ENCODE data around the gene TMEM151B.

Gene TMEM151B

GRCh38 chr6:44227148-44227793 is 43.0 kb upstream of the TMEM151B start:
- TF ChIP-seq, protein P1, sequence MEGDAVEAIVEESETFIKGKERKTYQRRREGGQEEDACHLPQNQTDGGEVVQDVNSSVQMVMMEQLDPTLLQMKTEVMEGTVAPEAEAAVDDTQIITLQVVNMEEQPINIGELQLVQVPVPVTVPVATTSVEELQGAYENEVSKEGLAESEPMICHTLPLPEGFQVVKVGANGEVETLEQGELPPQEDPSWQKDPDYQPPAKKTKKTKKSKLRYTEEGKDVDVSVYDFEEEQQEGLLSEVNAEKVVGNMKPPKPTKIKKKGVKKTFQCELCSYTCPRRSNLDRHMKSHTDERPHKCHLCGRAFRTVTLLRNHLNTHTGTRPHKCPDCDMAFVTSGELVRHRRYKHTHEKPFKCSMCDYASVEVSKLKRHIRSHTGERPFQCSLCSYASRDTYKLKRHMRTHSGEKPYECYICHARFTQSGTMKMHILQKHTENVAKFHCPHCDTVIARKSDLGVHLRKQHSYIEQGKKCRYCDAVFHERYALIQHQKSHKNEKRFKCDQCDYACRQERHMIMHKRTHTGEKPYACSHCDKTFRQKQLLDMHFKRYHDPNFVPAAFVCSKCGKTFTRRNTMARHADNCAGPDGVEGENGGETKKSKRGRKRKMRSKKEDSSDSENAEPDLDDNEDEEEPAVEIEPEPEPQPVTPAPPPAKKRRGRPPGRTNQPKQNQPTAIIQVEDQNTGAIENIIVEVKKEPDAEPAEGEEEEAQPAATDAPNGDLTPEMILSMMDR (IDR thresholded peaks at IDR 0.05; ENCODE audit: insufficient read depth, low read length, missing control alignments): no peak
- no peak for DNase-seq (ENCODE audit: low read depth, low spot score)
- no peak overlapping the region for H3K4me3 ChIP-seq (ENCODE audit: low read depth, low read length)
- CTCF ChIA-PET: interaction anchor here (0.7 to 8.2 kb wide), 5 partner anchors 9 to 128 kb away, joined by 3 to 175 read pairs (median 3); no protein-coding TSS in a partner anchor
- POLR2A ChIA-PET: interaction anchor here (1.0 kb wide), 1 partner anchor 20 kb away, joined by 3 read pairs; the partner anchor contains the start of gene HSP90AB1

GRCh38 chr6:44228031-44228430 is 42.2 kb upstream of the TMEM151B start:
- CTCF ChIA-PET: interaction anchor here (1.2 to 8.2 kb wide), 4 partner anchors 8 to 129 kb away, joined by 3 to 175 read pairs (median 4); no protein-coding TSS in a partner anchor
- no peak overlapping the region for H3K4me3 ChIP-seq (ENCODE audit: low read depth, low read length)
- TF ChIP-seq, protein P1 (IDR thresholded peaks at IDR 0.05; ENCODE audit: insufficient read depth, low read length, missing control alignments): no peak
- POLR2A ChIA-PET: interaction anchor here (1.0 kb wide), 1 partner anchor 19 kb away, joined by 3 read pairs; the partner anchor contains the start of gene HSP90AB1
- DNase-seq (ENCODE audit: low read depth, low spot score): no peak

- CTCF ChIA-PET: interaction anchor here (0.6 to 8.2 kb wide), 5 partner anchors 8 to 129 kb away, joined by 3 to 175 read pairs (median 4); no protein-coding TSS in a partner anchor
- DNase-seq (ENCODE audit: low read depth, low spot score): no peak
- TF ChIP-seq, protein P1 (IDR thresholded peaks at IDR 0.05; ENCODE audit: insufficient read depth, low read length, missing control alignments): no peak
- no peak overlapping the region for H3K4me3 ChIP-seq (ENCODE audit: low read depth, low read length)
- POLR2A ChIA-PET: no interaction called here
These were observed 41.8 kb upstream of the TMEM151B start for GRCh38 chr6:44228433-44228832.

GRCh38 chr6:44228836-44229235 is 41.4 kb upstream of the TMEM151B start:
- TF ChIP-seq, protein P1 (IDR thresholded peaks at IDR 0.05; ENCODE audit: insufficient read depth, low read length, missing control alignments): no peak
- POLR2A ChIA-PET: no interaction called here
- CTCF ChIA-PET: interaction anchor here (0.6 to 8.2 kb wide), 4 partner anchors 7 to 129 kb away, joined by 3 to 175 read pairs (median 4); no protein-coding TSS in a partner anchor
- no peak for DNase-seq (ENCODE audit: low read depth, low spot score)
- no peak overlapping the region for H3K4me3 ChIP-seq (ENCODE audit: low read depth, low read length)

DNA sequence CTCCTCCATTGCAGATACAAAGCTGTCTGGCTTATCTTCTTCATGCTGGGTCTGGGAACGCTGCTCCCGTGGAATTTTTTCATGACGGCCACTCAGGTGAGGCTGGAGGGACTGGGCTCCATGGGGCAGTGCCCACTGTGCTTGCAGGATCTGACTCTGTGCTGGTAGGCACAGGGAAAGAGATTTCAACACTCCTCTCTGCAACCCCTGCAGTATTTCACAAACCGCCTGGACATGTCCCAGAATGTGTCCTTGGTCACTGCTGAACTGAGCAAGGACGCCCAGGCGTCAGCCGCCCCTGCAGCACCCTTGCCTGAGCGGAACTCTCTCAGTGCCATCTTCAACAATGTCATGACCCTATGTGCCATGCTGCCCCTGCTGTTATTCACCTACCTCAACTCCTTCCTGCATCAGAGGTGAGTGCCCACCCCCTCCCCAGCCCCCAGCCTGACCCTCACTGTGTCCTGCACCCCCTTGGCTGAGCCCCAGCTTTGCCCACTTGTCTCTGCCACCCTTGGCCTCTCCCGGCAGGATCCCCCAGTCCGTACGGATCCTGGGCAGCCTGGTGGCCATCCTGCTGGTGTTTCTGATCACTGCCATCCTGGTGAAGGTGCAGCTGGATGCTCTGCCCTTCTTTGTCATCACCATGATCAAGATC is 40.7 kb upstream of the TMEM151B start:
- H3K4me3 ChIP-seq (ENCODE audit: low read depth, low read length): no peak overlapping the region
- no peak for DNase-seq (ENCODE audit: low read depth, low spot score)
- TF ChIP-seq, protein P1 (IDR thresholded peaks at IDR 0.05; ENCODE audit: insufficient read depth, low read length, missing control alignments): no peak
- POLR2A ChIA-PET: no interaction called here
- CTCF ChIA-PET: interaction anchor here (1.0 kb wide), 1 partner anchor 10 kb away, joined by 3 read pairs; no protein-coding TSS in a partner anchor
